Umbilical cord (tissue), 2 donors: Measurements from ENCODE around the gene DCST1. TPM values are rescaled to one million over a fixed set of nuclear protein-coding genes. Genes with fewer than 3 reads are reported as not detected.
"Not testable (repeated sequence)": the region's sequence is repeated elsewhere in the genome, so short reads cannot be mapped to it uniquely, and the experiment has no call there.

Source experiments
- DNase-seq: peaks from one replicate; pipeline ENCODE4 v3.0.0-alpha.2; 2015; ENCODE audit warnings: low spot score
- total RNA-seq: library from RNA; depleted of rRNA; stranded (reverse); fragments of >200 nt; gene quantifications from one replicate; pipeline ENCODE4 v1.2.3, GENCODE V29; 2014; ENCODE audit warnings: low replicate concordance; ENCODE audit not compliant: insufficient read depth

The DCST1 gene, protein sequence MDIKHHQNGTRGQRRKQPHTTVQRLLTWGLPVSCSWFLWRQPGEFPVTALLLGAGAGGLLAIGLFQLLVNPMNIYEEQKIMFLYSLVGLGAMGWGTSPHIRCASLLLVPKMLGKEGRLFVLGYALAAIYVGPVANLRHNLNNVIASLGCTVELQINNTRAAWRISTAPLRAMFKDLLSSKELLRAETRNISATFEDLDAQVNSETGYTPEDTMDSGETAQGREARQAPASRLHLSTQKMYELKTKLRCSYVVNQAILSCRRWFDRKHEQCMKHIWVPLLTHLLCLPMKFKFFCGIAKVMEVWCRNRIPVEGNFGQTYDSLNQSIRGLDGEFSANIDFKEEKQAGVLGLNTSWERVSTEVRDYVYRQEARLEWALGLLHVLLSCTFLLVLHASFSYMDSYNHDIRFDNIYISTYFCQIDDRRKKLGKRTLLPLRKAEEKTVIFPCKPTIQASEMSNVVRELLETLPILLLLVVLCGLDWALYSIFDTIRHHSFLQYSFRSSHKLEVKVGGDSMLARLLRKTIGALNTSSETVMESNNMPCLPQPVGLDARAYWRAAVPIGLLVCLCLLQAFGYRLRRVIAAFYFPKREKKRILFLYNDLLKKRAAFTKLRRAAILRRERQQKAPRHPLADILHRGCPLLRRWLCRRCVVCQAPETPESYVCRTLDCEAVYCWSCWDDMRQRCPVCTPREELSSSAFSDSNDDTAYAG
- not detected for total RNA-seq

DNA sequence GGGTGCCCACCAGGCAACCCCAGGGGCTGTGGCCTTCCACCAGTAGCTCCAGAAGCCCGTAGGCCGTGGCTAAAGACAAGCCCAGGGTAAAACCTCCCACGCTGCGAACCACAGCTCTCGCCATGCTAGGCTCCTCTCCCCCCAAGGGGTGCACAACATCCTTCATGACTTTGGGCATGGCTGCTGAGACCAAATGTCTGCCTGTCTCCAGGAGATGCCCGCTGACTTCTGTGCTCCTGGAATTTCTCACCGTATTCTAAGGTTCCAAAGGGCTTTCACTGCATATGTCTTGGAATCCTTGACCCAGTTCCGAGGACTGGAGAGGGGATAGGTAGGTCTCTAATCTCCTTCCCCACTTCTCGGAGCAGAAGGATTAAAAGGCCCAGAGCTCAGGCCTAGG lies at the start of gene DCST1, which contains the start of gene DCST2:
Gene DCST1, plus strand, starts transcription at position 301 of the 400 bp plus-strand sequence. CDS start 213 bp downstream, outside the sequence.
Gene DCST2, minus strand, starts transcription at position 258 of the 400 bp plus-strand sequence. Its CDS starts 80 bp downstream, at position 178.
- no peak for DNase-seq

DNA sequence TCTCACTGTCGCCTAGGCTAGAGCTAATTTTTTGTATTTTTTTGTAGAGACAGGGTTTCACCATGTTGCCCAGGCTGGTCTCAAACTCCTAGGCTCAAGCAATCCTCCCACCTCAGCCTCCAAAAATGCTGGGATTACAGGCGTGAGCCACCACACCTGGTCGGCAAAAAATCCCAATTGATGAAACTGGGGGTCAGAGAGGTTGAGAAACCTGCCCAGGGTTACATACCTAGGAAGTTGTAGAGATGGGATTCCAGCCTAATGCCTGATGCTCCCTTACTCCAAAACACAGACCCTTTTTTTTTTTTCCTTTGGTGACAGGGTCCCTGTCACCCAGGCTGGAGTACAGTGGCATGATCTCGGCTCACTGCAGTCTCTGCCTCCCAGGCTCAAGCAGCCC lies 46.9 kb upstream of the DCST1 start:
- not testable (repeated sequence) for DNase-seq

DNA sequence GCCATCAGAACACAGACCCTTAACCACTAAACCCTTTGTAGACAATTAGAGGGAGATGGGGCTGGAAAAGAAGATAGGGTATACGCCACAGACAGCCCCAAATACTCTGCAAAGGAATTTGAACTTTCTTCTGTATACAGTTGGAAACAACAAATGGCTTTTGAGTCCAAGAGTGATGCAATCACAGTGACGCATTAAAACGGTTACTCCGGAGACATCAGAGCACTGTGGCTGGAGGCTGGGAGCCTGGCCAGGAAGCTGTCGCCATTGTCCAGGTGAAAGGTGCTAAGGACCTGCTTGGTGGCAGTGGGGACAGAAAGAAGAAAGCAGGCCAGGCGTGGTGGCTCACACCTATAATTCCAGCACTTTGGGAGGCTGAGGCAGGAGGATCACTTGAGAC lies 46.3 kb upstream of the DCST1 start:
- DNase-seq = no peak

DNA sequence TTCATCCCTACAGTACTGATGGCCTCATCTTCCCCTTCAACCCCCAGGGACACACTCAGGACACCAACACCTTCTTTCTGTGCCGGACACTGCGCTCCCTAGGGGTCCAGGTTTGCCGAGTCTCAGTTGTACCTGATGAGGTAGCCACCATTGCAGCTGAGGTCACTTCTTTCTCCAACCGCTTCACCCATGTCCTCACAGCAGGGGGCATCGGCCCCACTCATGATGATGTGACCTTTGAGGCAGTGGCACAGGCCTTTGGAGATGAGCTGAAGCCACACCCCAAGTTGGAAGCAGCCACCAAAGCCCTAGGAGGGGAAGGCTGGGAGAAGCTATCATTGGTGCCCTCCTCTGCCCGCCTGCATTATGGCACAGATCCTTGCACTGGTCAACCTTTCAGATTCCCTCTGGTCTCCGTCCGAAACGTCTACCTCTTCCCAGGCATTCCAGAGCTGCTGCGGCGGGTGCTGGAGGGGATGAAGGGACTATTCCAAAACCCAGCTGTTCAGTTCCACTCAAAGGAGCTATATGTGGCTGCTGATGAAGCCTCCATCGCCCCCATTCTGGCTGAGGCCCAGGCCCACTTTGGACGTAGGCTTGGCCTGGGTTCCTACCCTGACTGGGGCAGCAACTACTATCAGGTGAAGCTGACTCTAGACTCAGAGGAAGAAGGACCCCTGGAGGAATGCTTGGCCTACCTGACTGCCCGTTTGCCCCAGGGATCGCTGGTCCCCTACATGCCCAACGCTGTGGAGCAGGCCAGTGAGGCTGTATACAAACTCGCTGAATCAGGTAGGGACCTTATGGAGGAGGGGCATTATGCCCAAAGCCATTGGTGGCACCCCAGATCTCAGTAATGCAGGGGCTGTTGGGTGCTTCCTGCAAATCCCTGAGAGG lies 45.3 kb upstream of the DCST1 start:
- no peak for DNase-seq

DNA sequence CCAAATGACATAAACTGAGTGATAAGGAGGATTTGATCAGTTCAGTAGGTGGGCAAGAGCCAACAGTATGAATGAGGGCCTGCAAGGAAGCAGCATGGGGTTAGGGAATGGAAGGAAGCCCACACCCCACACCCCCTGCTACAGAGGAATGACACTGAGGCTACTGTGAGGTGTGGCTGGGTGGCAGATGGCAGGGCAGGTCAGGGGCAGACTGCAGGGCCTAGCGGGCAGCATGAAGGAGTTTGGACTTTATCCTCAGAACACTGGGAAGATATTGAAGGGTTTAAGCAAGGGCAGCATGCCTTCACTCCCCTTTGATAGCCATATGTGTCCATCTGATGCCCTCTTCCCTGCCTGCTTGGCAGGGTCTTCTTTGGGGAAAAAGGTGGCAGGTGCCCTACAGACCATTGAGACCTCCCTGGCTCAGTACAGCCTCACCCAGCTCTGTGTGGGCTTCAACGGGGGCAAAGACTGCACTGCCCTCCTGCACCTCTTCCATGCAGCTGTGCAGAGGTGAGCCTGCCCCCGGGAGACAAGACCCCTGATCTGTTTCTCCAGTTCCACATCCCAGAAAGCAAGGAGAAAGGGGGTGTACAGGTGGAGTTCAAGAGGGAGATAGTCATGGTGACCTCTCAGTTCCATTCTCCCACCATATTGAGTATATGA lies 44.3 kb upstream of the DCST1 start:
- no peak for DNase-seq

DNA sequence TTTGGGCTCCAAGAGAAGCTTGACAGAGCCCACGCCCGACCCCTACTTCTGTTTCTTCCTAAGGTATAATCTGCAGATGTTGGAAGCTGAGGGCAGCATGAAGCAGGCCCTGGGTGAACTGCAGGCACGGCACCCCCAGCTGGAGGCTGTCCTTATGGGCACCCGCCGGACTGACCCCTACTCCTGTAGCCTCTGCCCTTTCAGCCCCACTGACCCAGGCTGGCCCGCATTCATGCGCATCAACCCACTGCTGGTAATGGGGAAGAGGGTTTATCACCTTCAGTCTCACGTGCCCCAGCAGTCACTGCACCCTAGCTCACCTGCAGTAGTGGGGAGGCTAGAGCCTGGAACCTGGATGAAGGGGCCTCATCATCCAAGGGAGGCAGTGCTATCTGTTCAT lies 43.3 kb upstream of the DCST1 start:
- no peak for DNase-seq

DNA sequence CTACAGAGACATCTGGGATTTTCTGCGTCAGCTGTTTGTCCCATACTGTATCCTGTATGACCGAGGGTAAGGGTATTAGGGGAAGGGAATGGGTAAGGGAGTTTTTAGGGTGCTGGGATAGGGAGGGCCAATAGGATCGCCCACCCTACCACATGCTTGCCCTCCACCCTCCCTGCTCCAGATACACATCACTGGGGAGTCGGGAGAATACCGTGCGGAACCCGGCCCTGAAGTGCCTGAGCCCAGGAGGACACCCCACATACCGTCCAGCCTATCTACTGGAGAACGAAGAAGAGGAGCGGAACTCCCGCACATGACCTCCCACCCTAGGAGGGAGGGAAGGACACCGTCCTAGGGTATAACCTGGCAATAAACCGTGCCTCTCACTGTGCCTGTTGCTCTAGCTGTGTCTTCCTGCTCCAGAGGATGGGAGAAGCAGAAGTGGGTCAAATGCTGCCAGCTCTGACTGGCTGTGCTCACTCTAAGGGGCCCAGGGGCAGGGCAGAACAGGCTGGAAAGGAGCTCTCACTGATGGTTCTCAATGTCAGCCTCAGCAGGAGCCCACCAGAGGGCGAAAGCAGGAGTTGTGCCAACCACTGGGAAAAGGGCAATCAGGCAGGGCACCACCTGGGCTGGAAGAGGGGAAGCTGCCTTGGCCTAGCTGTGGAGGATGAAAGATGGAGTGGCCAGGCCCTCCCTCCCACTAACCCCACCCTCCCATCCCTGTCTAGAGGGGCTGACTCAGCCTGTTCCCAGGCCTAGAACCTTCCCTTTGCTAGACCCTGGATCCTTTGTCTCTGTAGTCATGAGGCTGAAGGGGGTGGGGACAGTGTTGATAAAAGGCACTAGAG lies 40.7 kb upstream of the DCST1 start:
- peak; percentile 46 for DNase-seq

DNA sequence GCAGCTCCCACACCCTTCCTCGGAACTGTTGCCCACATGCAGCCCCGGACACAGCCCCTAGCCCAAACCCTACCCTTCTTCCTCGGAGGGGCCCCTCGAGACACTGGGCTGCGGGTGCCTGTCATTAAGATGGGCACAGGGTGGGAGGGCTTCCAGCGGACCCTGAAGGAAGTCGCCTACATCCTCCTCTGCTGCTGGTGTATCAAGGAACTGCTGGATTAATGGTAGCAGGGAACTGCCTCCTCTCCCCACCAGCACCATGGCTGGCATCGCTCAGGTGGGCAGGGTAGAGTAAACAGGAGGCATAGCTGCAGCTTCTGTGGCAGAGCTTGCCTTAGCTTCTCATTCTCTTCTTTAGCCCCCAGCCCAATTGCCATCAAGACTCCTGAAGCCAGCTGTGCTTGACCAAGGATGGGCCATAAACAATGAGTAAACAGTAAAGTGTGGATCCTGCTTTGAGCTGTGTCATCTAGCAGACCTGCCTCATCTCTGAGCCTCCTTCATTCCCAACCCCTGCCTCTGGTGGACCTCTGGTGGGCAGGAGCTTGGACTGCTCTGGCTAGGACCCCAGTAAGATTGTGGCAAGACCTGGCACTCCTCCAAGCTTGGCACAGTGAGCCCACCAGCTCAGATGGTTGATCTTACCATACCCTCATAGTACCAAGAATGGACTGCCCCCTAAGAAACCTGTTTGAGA lies 39.9 kb upstream of the DCST1 start, which contains the start of gene LENEP:
Gene LENEP, plus strand, starts transcription at position 15 of the 697 bp plus-strand sequence. Its CDS starts 22 bp downstream, at position 37.
- no peak for DNase-seq

DNA sequence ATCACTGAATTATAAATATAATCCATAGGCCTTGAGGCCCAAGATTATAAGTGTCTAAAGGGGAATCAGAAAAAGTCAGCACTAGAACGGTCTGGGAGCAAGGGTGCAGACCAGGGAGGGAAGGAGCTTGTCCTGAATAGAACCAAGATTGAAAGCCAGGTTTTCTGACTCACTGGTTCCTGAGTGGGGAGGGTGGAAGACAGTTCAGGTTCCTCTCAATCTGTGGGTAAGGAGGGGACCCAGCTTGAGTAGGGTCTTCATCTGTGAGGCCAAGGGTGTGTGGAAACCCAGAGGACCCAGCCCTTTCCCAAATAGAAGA lies 39.4 kb upstream of the DCST1 start:
- DNase-seq = no peak

DNA sequence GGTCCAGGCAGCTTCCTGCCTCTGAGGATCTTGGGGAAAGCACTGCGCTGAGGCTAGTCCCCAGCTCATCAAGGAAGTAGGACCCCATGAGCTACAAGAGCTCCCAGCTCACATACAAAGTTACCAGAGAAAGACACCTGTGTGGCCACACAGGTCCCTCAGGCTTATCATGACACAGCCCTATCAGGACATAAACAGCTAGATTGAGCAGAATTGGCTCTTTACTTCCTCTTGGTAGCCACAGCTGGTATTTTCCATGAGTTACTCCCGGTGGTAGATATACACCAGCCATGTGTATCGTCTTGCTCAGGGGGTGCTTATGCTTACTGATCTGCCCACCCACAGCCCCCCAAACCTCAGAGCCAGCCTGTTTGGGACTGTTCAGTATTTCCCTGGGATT lies 39.0 kb upstream of the DCST1 start:
- DNase-seq = no peak

DNA sequence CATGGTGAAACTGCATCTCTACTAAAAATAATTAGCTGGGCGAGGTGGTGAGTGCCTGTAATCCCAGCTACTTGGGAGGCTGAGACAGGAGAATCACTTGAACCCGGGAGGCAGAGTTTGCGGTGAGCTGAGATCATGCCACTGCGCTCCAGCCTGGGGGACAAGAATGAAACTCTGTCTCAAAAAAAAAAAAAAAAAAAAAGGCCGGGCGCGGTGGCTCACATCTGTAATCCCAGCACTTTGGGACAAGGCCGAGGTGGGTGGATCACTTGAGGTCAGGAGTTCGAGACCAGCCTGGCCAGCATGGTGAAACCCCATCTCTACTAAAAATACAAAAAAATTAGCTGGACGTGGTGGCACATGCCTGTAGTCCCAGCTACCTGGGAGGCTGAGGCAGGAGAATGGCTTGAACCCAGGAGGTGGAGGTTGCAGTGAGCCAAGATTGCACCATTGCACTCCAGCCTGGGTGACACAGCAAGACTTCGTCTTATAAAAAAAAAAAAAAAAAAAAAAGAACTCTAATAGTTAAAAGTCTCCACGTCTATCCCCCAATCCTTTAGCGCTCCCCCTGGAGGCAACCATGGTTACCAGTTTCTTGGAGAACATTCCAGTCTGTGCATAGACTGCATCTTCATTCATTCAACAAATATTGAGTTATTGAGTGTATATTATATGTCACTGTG lies 38.2 kb upstream of the DCST1 start:
- peak; percentile 80 for DNase-seq

DNA sequence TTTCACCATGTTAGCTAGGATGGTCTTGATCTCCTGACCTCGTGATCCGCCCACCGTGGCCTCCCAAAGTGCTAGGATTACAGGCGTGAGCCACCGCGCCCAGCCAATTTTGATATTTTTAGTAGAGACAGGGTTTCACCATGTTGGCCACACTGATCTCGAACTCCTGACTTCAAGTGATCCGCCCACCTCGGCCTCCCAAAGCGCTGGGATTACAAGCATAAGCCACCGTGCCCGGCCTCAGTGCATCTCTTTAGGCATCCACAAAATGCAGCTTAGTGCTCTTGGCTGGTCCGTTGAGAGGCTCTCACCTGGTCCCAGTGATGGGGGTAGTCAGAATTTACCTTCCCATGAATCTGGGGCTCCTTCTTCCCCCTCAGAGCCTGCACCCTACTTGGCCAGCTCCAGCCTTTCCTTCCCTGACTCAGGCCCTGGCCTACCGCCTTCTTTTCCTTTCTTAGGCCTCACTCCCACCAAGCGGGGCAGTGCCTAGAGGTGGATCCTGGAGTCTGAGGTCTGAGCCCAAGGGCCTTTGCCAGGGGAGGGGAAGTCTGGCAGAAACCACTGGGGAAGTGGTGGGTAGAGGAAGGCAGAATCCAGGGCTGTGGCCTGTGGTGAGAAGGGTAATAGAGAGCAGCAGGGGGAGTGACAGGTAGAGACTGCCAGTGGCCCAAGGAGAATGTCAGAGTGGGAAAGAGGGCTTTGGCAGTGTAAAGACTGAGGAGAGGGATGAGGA lies 36.5 kb upstream of the DCST1 start:
- DNase-seq = no peak

DNA sequence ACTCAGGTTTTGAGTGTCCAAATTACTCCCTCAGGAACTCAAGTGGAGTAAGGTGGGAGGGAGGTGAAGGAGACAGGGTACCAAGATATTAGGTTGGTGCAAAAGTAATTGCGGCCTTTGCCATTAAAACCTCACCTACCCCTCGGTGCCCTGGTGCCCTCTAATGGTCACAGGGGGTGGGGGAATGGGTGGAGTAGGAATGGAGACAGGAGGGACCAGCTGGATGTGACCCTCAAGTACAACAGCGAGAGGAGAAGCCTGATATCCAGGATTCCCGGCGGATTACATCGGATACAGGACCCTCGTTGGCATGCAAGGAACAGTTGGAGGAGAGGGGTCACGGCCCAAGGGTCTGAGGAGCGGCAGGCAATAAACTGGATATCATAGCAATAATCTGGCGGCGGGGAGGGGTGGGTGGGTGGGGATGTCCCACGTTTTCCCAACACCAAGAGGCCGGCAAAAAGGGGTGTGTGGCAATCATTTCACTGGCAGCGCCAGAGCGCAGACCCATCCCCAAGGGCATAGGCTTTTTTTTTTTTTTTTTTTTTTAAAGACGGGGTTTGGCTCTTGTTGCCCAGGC lies 35.3 kb upstream of the DCST1 start:
- no peak for DNase-seq

DNA sequence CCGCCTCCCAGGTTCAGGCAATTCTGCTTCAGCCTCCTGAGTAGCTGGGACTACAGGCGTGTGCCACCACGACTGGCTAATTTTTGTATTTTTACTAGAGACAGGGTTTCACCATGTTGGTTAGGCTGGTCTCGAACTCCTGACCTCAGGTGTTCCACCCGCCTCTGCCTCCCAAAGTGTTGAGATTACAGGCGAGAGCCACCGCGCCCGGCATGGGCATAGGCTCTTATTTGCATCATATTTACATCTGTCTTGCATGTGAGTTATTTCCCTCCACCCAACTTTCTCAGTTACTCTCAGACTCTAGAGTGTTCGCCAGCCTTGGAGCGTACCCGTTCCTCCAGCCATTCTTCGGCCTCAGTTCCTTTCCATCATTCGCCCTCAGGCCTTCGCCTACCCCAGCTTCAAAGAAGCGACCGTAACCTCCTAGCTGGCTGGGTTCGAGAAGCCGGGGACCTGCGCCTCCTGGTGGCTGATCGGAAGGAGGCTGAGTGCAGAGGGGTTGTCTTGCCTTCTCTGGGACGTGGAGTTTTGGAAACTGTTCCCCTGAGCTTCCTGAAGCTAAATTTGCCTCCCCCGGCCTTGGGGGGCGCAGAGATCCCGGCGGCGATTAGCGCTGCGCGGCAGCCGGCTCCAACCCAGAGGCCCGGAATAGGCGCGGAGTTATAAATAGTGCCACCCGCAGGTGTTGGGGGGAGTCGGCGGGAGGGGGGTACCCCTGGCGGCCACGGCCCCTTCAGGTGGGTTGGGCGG lies 34.6 kb upstream of the DCST1 start:
- DNase-seq = peak; percentile 84

DNA sequence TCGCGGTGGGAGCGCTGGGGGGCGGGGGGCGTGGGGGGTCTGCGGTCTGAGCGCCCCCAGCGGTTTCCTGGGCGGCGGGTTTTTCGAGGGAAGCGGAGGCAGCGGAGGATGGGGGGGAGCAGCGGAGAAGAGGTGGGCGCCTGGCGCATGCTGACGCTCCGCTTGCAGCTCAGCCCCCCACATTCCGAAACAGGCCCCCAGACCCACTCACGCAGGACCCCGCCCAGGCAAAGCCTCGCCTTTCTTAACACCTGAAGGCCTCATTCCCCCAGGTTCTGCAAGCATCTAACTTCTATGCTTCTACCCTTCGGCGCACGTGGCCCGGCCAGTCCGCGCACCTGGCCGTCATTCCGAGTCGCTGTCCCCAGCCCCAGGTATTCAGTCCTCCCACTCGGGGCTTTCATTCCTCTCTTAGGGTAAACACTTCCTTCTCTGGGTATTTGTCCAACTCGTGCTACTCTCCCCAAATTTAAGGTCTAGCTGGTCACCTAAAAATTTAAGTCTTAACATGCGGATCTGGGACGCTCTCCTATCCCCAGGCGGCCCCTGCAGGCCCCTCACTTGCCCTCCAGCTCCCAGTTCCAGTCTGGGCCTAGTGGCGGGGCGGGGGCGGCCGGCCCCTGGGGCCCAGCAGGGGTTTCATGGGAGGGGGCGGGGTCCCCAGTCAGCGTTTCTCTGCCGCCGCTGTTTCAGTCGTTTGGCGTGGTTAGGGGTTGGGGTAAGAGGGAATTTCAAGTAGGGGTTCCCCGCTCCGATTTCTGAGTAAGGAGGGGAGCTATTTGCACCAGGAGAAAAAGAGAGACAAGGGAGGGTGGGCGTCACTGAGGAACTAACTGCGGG lies 33.8 kb upstream of the DCST1 start:
- DNase-seq = peak; percentile 71

DNA sequence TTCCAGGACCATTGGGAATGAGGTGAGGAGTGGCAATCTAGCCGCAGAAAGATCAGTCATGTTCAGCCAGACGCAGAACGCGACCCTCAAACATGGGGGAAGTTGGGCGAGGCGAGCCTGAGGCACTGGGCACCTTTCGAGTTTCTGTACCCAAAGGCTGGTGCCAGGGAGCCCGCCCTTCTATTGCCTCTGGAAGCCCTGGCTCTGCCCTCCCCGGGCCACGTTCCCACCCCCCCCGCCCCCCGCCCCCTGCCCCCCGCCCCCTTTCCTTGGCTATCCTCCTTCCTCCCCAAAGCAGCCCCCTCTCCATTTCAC lies 33.3 kb upstream of the DCST1 start:
- no peak for DNase-seq
